Smooth muscle cell (in vitro differentiated cells): ENCODE results near the gene KCNC1. TPM values are rescaled to one million over a fixed set of nuclear protein-coding genes. Genes with fewer than 3 reads are reported as not detected.

Experiments
- DNase-seq: peaks from one replicate; lab custom pipeline; 2025; ENCODE audit not compliant: unreplicated experiment; lab: John Stamatoyannopoulos, UW
- H2AFZ ChIP-seq: fragments of 200-600 bp; sonication (generic); 2 replicates; pipeline ENCODE4 v1.6.0; 2016; ENCODE audit warnings: antibody characterized with exemption, low read depth, mild to moderate bottlenecking
- H3F3A ChIP-seq: fragments of 200-600 bp; sonication (generic); 2 replicates; pipeline ENCODE4 v1.6.0; 2017; ENCODE audit warnings: antibody characterized with exemption, low read depth
- H3K27ac ChIP-seq: fragments of 200-600 bp; sonication (generic); 2 replicates; pipeline ENCODE4 v1.5.1; 2016; ENCODE audit warnings: low read depth, mild to moderate bottlenecking
- H3K27me3 ChIP-seq: fragments of 200-600 bp; sonication (generic); 2 replicates; pipeline ENCODE4 v1.6.1; 2016; ENCODE audit warnings: low read depth, mild to moderate bottlenecking
- H3K36me3 ChIP-seq: fragments of 200-600 bp; sonication (generic); 2 replicates; pipeline ENCODE4 v1.5.1; 2016; ENCODE audit warnings: low read depth
- H3K4me1 ChIP-seq: fragments of 200-600 bp; sonication (generic); 2 replicates; pipeline ENCODE4 v1.5.1; 2016; ENCODE audit warnings: low read depth
- H3K4me2 ChIP-seq: fragments of 200-600 bp; sonication (generic); 2 replicates; pipeline ENCODE4 v1.6.0; 2016; ENCODE audit warnings: mild to moderate bottlenecking
- H3K4me3 ChIP-seq: fragments of 200-600 bp; sonication (generic); 2 replicates; pipeline ENCODE4 v1.5.1; 2016; ENCODE audit warnings: mild to moderate bottlenecking
- H3K79me2 ChIP-seq: fragments of 200-600 bp; sonication (generic); 2 replicates; pipeline ENCODE4 v1.6.0; 2016; ENCODE audit warnings: low read depth, mild to moderate bottlenecking
- H3K9ac ChIP-seq: fragments of 200-600 bp; sonication (generic); 2 replicates; pipeline ENCODE4 v1.6.0; 2016; ENCODE audit warnings: low read depth
- H3K9me3 ChIP-seq: fragments of 200-600 bp; sonication (generic); replicated peaks from 2 replicates; pipeline ENCODE4 v1.5.1; 2016; ENCODE audit warnings: low read depth
- H4K20me1 ChIP-seq: fragments of 200-600 bp; sonication (generic); 2 replicates; pipeline ENCODE4 v1.6.0; 2016; ENCODE audit warnings: low read depth
- WGBS: methylation state at CpG from one replicate; pipeline ENCODE4 v1.1.7; 2016; ENCODE audit warnings: low lambda C conversion rate; 5-methylcytosine and 5-hydroxymethylcytosine counted together
- polyA plus RNA-seq: library from polyadenylated mRNA; unstranded; fragments of >200 nt; fragmentation: Nextera tagmentation; extraction: Ambion mirVana; gene quantifications from 2 replicates; pipeline ENCODE4 v1.2.1, GENCODE V29; 2016
- total RNA-seq: library from RNA; depleted of rRNA; stranded (reverse); fragments of >200 nt; gene quantifications from 2 replicates; pipeline ENCODE4 v1.2.3, GENCODE V29; 2014
- TF ChIP-seq, protein P1 (sequence below): fragments of 200-600 bp; sonication (generic); IDR thresholded peaks from 2 replicates; pipeline ENCODE4 v1.5.1; 2017; ENCODE audit warnings: borderline replicate concordance, mild to moderate bottlenecking, antibody characterized with exemption; ENCODE audit not compliant: insufficient read depth, poor library complexity, severe bottlenecking

The KCNC1 gene
- total RNA-seq (0.18 TPM in 1 of 2 replicates, not detected in the other), polyA plus RNA-seq (0.30 TPM in 1 of 2 replicates, not detected in the other)

DNA sequence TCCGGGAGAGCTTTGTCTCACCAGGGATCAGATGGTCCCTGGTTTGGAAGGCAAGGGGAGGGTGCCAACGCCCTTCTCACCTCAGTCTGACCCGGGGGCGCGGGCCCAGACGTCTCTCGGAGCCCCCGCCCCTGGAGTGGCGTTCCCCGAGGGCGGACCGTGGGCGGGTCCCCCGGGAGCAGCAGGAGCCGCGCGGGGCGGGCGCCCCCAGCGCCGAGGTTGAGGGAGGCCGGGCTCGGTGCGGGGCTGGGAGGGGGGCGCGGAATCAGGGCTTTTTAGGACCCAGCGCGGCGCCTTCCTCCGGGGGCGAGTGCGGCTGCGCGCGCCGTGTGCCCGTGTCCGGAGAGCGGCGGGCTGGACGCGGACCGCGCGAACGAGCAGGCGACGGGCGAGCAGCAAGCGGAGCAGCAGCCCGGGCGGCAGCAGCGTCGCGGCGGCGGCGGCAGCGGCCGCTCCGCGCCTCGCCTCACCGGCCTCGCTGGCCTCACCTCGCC lies at the start of gene KCNC1:
Gene KCNC1 (plus strand): TSS at position 364 of the 494 bp plus-strand sequence. CDS start 1,222 bp downstream, outside the sequence.
- H3K4me3 ChIP-seq = peak within 1 kb of the TSS; percentile 53
- H4K20me1 ChIP-seq = no peaks in the 10 kb centered on the region
- WGBS = under 1% methylated on average over 38 of the region's 66 CpGs
- H3K4me2 ChIP-seq = peak within 1 kb of the TSS; percentile 94
- H3K27ac ChIP-seq = no peak within 1 kb of the TSS
- no peaks in the 10 kb centered on the region for H3F3A ChIP-seq
- peaks cover 6% of the 10 kb centered on the region for H3K4me1 ChIP-seq
- no peaks in the 10 kb centered on the region for H3K36me3 ChIP-seq
- peaks cover 76% of the 10 kb centered on the region for H3K27me3 ChIP-seq
- H3K79me2 ChIP-seq = no peaks in the 10 kb centered on the region
- TF ChIP-seq, protein P1, sequence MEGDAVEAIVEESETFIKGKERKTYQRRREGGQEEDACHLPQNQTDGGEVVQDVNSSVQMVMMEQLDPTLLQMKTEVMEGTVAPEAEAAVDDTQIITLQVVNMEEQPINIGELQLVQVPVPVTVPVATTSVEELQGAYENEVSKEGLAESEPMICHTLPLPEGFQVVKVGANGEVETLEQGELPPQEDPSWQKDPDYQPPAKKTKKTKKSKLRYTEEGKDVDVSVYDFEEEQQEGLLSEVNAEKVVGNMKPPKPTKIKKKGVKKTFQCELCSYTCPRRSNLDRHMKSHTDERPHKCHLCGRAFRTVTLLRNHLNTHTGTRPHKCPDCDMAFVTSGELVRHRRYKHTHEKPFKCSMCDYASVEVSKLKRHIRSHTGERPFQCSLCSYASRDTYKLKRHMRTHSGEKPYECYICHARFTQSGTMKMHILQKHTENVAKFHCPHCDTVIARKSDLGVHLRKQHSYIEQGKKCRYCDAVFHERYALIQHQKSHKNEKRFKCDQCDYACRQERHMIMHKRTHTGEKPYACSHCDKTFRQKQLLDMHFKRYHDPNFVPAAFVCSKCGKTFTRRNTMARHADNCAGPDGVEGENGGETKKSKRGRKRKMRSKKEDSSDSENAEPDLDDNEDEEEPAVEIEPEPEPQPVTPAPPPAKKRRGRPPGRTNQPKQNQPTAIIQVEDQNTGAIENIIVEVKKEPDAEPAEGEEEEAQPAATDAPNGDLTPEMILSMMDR = no peak
- no peaks in the 10 kb centered on the region for H3K9me3 ChIP-seq
- DNase-seq = no peak
- no peak within 1 kb of the TSS for H3K9ac ChIP-seq
- no peak within 1 kb of the TSS for H2AFZ ChIP-seq

GRCh38 chr11:17686231-17686980 lies 48.2 kb upstream of the KCNC1 start:
- no peak for DNase-seq
- no peak overlapping the region for H3K9ac ChIP-seq
- H3K79me2 ChIP-seq = no peaks in the 10 kb centered on the region
- no peaks in the 10 kb centered on the region for H3K36me3 ChIP-seq
- H3K27ac ChIP-seq = no peak overlapping the region
- H2AFZ ChIP-seq = no peak overlapping the region
- H3F3A ChIP-seq = no peaks in the 10 kb centered on the region
- H3K4me3 ChIP-seq = no peak overlapping the region
- TF ChIP-seq, protein P1 = no peak
- no peaks in the 10 kb centered on the region for H3K9me3 ChIP-seq
- WGBS = 65% methylated on average over 8 of the region's 8 CpGs
- no peaks in the 10 kb centered on the region for H4K20me1 ChIP-seq
- peaks cover 24% of the 10 kb centered on the region for H3K27me3 ChIP-seq
- H3K4me1 ChIP-seq = no peaks in the 10 kb centered on the region
- no peak overlapping the region for H3K4me2 ChIP-seq

DNA sequence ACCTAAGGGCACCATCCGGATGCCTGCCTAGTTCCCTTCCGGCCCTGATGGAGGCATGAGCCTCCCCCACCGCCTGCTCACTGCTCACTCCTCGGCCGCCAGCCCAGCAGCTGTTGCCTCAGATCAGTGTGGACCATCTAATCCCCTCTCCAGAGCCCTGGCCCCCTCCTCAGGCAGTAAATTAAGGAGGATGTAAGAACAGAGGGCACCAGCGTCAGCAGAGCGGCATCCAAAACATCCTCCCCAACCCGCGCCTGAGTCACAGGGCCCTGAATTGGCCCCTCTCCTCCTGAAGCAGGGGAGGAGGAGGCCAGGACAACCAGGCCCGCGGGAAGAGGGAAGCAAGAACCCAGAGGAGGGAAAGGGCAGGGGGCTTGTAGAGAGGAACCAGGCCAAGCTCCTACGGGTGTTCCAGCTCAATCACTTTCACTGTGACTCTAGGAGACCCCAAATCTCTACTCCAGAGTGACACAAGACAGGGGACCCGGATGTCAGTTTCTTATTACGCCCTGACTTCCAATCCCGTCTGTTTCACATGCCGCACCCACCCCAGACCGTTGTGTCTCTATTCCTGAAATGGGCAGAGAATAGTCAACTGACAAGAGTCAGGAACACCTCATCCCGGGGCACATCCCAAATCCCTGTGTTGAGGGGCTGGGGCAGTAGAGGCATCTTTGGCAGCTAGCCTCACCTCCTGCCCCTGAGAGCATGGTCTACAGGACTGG lies 46.5 kb upstream of the KCNC1 start:
- no peaks in the 10 kb centered on the region for H3K9me3 ChIP-seq
- no peaks in the 10 kb centered on the region for H3F3A ChIP-seq
- H2AFZ ChIP-seq = no peak overlapping the region
- no peak overlapping the region for H3K4me3 ChIP-seq
- H3K4me1 ChIP-seq = no peaks in the 10 kb centered on the region
- peaks cover 39% of the 10 kb centered on the region for H3K27me3 ChIP-seq
- no peak overlapping the region for H3K27ac ChIP-seq
- 84% methylated on average over 18 of the region's 18 CpGs for WGBS
- no peak for DNase-seq
- no peaks in the 10 kb centered on the region for H4K20me1 ChIP-seq
- H3K79me2 ChIP-seq = no peaks in the 10 kb centered on the region
- no peak overlapping the region for H3K4me2 ChIP-seq
- no peaks in the 10 kb centered on the region for H3K36me3 ChIP-seq
- no peak overlapping the region for H3K9ac ChIP-seq
- TF ChIP-seq, protein P1 = no peak
